HepG2 (cell line): ENCODE measurements around the gene TAS1R3. TPM values are rescaled to one million over a fixed set of nuclear protein-coding genes. Genes with fewer than 3 reads are reported as not detected.
A peak's percentile ranks its signal among the peaks of the same experiment; 100 is the strongest.

ENCODE experiments used
- ARID5B ChIP-seq: IDR thresholded peaks from 2 replicates; pipeline ENCODE4 v1.4.0; 2020; ENCODE audit warnings: mild to moderate bottlenecking, missing genetic modification reagents
- ATF5 ChIP-seq: sonication (generic); formaldehyde crosslinking; IDR thresholded peaks from 2 replicates; pipeline ENCODE4 v1.4.0; 2020; ENCODE audit warnings: mild to moderate bottlenecking, low read depth, missing genetic modification reagents
- CAMTA2 ChIP-seq: sonication (generic); formaldehyde crosslinking; IDR thresholded peaks from 2 replicates; pipeline ENCODE4 v1.4.0; 2020; ENCODE audit warnings: mild to moderate bottlenecking, missing genetic modification reagents, borderline replicate concordance
- DMTF1 ChIP-seq: sonication (generic); formaldehyde crosslinking; IDR thresholded peaks from 2 replicates; pipeline ENCODE4 v1.4.0; 2020; ENCODE audit warnings: mild to moderate bottlenecking, missing genetic modification reagents
- ELK4 ChIP-seq: sonication (generic); formaldehyde crosslinking; IDR thresholded peaks from 2 replicates; pipeline ENCODE4 v1.9.0; 2021; ENCODE audit warnings: missing genetic modification reagents, borderline replicate concordance
- FOXA1 ChIP-seq, 2 experiments: fragments of 450-650 bp in 1 of 2; sonication (generic) in 1 of 2; formaldehyde crosslinking in 1 of 2; IDR thresholded peaks; 2 replicates each; pipeline versions ENCODE4 v1.4.0 to v1.6.1; 2016 to 2020; ENCODE audit warnings: missing genetic modification reagents in 1 of 2
- KLF16 ChIP-seq, 2 experiments: sonication (generic) in 1 of 2; formaldehyde crosslinking in 1 of 2; IDR thresholded peaks; 2 replicates each; pipeline versions ENCODE4 v1.6.1 to v1.8.0; 2016 to 2023; ENCODE audit warnings: missing genetic modification reagents in 2 of 2, missing compliant biosample characterization in 1 of 2
- PCBP2 ChIP-seq: fragments of 200-400 bp; formaldehyde crosslinking; optimal IDR thresholded peaks from 2 replicates; pipeline ENCODE3; 2018; ENCODE audit warnings: low read length, low read depth; ENCODE audit not compliant: poor library complexity, severe bottlenecking
- SAP130 ChIP-seq: IDR thresholded peaks from 2 replicates; pipeline ENCODE4 v1.6.1; 2016; ENCODE audit warnings: low read depth
- ZBTB37 ChIP-seq: sonication (generic); formaldehyde crosslinking; IDR thresholded peaks from 2 replicates; pipeline ENCODE4 v1.4.0; 2020; ENCODE audit warnings: mild to moderate bottlenecking, missing genetic modification reagents
- ZNF432 ChIP-seq: sonication (generic); formaldehyde crosslinking; IDR thresholded peaks from 2 replicates; pipeline ENCODE4 v1.5.0; 2020; ENCODE audit warnings: missing genetic modification reagents, mild to moderate bottlenecking, borderline replicate concordance
- ZNF747 ChIP-seq: sonication (generic); formaldehyde crosslinking; IDR thresholded peaks from 2 replicates; pipeline ENCODE4 v1.8.1; 2023; ENCODE audit warnings: missing genetic modification reagents, mild to moderate bottlenecking, borderline replicate concordance
- ZNF761 ChIP-seq: sonication (generic); formaldehyde crosslinking; conservative IDR thresholded peaks from 2 replicates; pipeline ENCODE4 v1.4.0; 2020; ENCODE audit warnings: mild to moderate bottlenecking, missing genetic modification reagents
- polyA plus RNA-seq, 8 experiments: library from polyadenylated mRNA; depleted of rRNA in 3 of 8; stranded (reverse) in 7 of 8; unstranded in 1 of 8; fragments of >200 nt; fragmentation: Illumina TruSeq in 4 of 8; extraction: Trizol in 4 of 8; gene quantifications; 2 replicates each; pipeline versions ENCODE4 v1.2.1 to v1.2.3, GENCODE V29; 2011 to 2016; ENCODE audit warnings: low read depth in 4 of 8, missing spikeins in 1 of 8, mixed read lengths in 1 of 8; ENCODE audit not compliant: insufficient read depth in 1 of 8
- total RNA-seq, 5 experiments: library from RNA; depleted of rRNA; stranded (reverse); fragments of >200 nt; fragmentation: Illumina TruSeq; extraction: Trizol; gene quantifications; 2 replicates each; pipeline ENCODE4 v1.2.3, GENCODE V29; 2016; ENCODE audit warnings: low read depth in 1 of 5
- TF ChIP-seq, protein P1 (sequence below): sonication (generic); formaldehyde crosslinking; IDR thresholded peaks from 2 replicates; pipeline ENCODE4 v1.4.0; 2020; ENCODE audit warnings: mild to moderate bottlenecking, missing genetic modification reagents
- TF ChIP-seq, protein P2 (sequence below): sonication (generic); formaldehyde crosslinking; IDR thresholded peaks from 2 replicates; pipeline ENCODE4 v1.4.0; 2020; ENCODE audit warnings: low read depth, mild to moderate bottlenecking, missing genetic modification reagents

TAS1R3 gene
- total and polyA plus RNA-seq, 2 of the 13 experiments (the other 11 are each of a cell fraction or from before 2014, with no cell fraction given): 0.13 to 0.15 TPM

DNA sequence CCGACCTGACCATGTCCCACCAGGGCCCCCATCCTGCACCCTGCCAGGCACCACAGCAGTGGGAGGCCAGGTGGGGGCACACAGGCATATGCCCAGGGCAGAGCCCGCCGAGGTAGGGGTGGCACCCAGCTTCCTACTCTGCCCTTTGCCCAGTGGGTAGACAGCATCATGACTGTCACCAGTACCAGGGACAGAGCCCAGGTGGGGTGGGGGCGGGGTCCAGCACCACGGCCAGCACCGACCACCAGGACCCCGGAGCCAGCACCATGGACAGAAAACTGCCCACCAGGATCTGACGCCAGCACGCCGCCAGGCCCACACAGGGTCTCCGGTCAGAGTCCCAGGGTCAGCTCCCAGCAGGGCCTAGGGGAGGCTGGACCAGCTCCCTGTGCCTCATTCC lies 3.8 kb downstream of the TAS1R3 start (continued):
- TF ChIP-seq ARID5B (CRISPR knock-in tag): peak; percentile 41; the same call in 1 of the 2 replicates
- TF ChIP-seq ZNF432 (CRISPR knock-in tag): peak; percentile 63; the same call in 1 of the 2 replicates
- TF ChIP-seq ZNF747 (CRISPR knock-in tag): peak; percentile 65; the same call in 1 of the 2 replicates
- TF ChIP-seq ATF5: no peak
- TF ChIP-seq PCBP2: no peak
- TF ChIP-seq ZBTB37 (CRISPR knock-in tag): 0 out of 2 replicates have a peak, but pooled peaks have one; percentile 64
- TF ChIP-seq CAMTA2: peak; percentile 80; the same call in 1 of the 2 replicates
- TF ChIP-seq ZNF761 (CRISPR knock-in tag): no peak
- no peak for TF ChIP-seq ELK4 (CRISPR knock-in tag)
- no peak for TF ChIP-seq DMTF1 (CRISPR knock-in tag)
- TF ChIP-seq SAP130 (CRISPR knock-in tag): peak; percentile 73
- TF ChIP-seq, protein P1, sequence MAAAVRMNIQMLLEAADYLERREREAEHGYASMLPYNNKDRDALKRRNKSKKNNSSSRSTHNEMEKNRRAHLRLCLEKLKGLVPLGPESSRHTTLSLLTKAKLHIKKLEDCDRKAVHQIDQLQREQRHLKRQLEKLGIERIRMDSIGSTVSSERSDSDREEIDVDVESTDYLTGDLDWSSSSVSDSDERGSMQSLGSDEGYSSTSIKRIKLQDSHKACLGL (CRISPR knock-in tag): peak; percentile 87
- no peak for TF ChIP-seq FOXA1 (IDR thresholded peaks at IDR 0.05)
- no peak for TF ChIP-seq FOXA1 (CRISPR knock-in tag; IDR thresholded peaks at IDR 0.05)
- TF ChIP-seq, protein P2, sequence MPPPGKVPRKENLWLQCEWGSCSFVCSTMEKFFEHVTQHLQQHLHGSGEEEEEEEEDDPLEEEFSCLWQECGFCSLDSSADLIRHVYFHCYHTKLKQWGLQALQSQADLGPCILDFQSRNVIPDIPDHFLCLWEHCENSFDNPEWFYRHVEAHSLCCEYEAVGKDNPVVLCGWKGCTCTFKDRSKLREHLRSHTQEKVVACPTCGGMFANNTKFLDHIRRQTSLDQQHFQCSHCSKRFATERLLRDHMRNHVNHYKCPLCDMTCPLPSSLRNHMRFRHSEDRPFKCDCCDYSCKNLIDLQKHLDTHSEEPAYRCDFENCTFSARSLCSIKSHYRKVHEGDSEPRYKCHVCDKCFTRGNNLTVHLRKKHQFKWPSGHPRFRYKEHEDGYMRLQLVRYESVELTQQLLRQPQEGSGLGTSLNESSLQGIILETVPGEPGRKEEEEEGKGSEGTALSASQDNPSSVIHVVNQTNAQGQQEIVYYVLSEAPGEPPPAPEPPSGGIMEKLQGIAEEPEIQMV: no peak
- peak in 1 of 2 experiments; percentile 70; a peak in 1 of 4 replicates for TF ChIP-seq KLF16 (CRISPR knock-in tag; IDR thresholded peaks at IDR 0.05)
